Measurements from ENCODE around the gene TBKBP1. TPM values are rescaled to one million over a fixed set of nuclear protein-coding genes. Genes with fewer than 3 reads are reported as not detected.

The TBKBP1 gene
- 8.8 and 14.6 TPM in 2 replicates for total RNA-seq

GRCh38 chr17:47693731-47694580 is at the start of gene TBKBP1:
Gene TBKBP1 (plus strand): TSS chr17:47694161. CDS start chr17:47696113, 1,952 bp downstream.

DNA sequence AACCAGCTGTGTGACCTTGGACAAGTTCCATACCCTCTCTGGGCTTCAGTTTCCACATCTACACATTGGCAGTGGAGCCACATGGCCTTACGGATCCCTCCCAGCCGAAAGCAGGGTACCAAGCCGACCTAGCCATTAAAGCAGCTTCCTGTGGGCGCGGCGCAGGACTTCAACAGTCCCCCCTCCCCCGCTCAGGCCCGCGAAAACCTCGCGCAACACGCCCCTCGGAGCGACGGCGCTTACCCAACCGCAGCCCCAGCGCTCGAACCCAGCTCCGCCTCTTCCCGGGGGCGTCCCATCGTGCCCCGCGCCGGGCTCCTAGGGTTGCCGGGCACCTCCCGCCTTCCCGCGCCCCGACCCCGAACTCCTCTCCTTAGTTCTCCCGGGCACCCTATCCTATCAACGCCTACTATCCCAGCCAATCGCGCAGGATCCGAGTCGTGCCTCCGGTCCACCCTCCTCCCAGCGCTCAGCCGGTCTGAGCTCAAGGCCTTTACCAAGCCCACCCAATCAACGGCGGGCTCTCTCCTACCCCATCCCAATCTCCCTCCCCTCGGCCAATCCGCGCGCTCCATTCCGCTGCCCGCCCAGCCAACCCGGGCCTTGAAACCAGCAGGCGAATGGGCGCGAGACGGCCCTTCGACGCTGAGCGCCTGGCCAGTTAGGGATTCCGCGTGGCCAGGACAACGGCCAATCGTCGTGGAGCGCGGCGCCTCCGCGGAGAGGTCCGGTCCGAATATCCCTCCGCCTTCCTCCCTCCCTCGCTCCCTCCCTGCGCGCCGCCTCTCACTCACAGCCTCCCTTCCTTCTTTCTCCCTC is 44.6 kb upstream of the TBKBP1 start, which contains the start of gene KPNB1:
KPNB1 (plus strand) TSS at position 767 of the 819 bp plus-strand sequence. CDS start 326 bp downstream, outside the sequence.

DNA sequence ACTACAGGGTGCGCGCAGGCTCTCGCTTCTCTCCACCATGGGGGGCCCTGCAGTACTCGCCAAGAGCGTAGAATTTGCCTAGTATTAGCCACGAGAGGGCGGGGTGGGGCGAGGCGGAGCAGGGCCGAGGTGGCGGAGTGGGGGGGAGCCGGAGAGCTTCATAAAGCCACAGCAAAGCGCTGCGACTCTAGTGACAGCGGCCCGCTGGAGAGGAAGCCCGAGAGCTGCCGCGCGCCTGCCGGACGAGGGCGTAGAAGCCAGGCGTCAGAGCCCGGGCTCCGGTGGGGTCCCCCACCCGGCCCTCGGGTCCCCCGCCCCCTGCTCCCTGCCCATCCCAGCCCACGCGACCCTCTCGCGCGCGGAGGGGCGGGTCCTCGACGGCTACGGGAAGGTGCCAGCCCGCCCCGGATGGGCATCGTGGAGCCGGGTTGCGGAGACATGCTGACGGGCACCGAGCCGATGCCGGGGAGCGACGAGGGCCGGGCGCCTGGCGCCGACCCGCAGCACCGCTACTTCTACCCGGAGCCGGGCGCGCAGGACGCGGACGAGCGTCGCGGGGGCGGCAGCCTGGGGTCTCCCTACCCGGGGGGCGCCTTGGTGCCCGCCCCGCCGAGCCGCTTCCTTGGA is 39.2 kb downstream of the TBKBP1 start, which contains the start of gene TBX21:
TBX21 (plus strand) TSS at position 190 of the 627 bp plus-strand sequence; CDS start at position 409, 219 bp downstream.

Small RNA genes lying within 50 kb of the gene (small RNA-seq; reads per million reads assigned to genes)
- gene AC015674.1 = not detected

Other genes with a start within 250 kb of the TBKBP1 start
- gene NPEPPS, start 163.1 kb upstream of the TBKBP1 start, total RNA-seq = 130 and 142 TPM in 2 replicates
- gene KPNB1, start 44.2 kb upstream of the TBKBP1 start, total RNA-seq = 566 and 640 TPM in 2 replicates
- not detected in 2 replicates for gene TBX21, start 39.1 kb downstream of the TBKBP1 start, total RNA-seq
- 11.3 and 14.9 TPM in 2 replicates for gene OSBPL7, start 127.6 kb downstream of the TBKBP1 start, total RNA-seq
- 29.4 and 42.4 TPM in 2 replicates for gene MRPL10, start 137.4 kb downstream of the TBKBP1 start, total RNA-seq
- 0.22 TPM in 1 of 2 replicates, not detected in the other for gene LRRC46, start 137.5 kb downstream of the TBKBP1 start, total RNA-seq
- gene SCRN2, start 147.1 kb downstream of the TBKBP1 start, total RNA-seq = 18.2 and 30.4 TPM in 2 replicates
- 1.7 and 2.4 TPM in 2 replicates for gene SP6, start 157.0 kb downstream of the TBKBP1 start, total RNA-seq
- 2.7 and 4.0 TPM in 2 replicates for gene SP2, start 202.1 kb downstream of the TBKBP1 start, total RNA-seq
- gene PNPO, start 247.4 kb downstream of the TBKBP1 start, total RNA-seq = 40.3 and 42.8 TPM in 2 replicates

Measured in thoracic aorta endothelial cell (primary cell).